HEK293T (cell line): Measurements from ENCODE around the gene TRAPPC10.
"Not testable (repeated sequence)": the region's sequence is repeated elsewhere in the genome, so short reads cannot be mapped to it uniquely, and the experiment has no call there.

Experiments used
- ARNT ChIP-seq: fragments of 450-650 bp; IDR thresholded peaks from 2 replicates; pipeline ENCODE4 v1.6.1; 2017; ENCODE audit warnings: mild to moderate bottlenecking
- BHLHE40 ChIP-seq: fragments of 450-650 bp; IDR thresholded peaks from 2 replicates; pipeline ENCODE4 v1.6.1; 2016; ENCODE audit warnings: mild to moderate bottlenecking, moderate library complexity, borderline replicate concordance
- CTBP1 ChIP-seq: fragments of 450-650 bp; IDR thresholded peaks from 2 replicates; pipeline ENCODE4 v1.6.1; 2016; ENCODE audit warnings: borderline replicate concordance
- ELF4 ChIP-seq: fragments of 450-650 bp; IDR thresholded peaks from 2 replicates; pipeline ENCODE4 v1.6.1; 2017; ENCODE audit warnings: antibody characterized with exemption
- FOXM1 ChIP-seq: fragments of 450-650 bp; IDR thresholded peaks from 2 replicates; pipeline ENCODE4 v1.6.1; 2017; ENCODE audit warnings: mild to moderate bottlenecking, borderline replicate concordance
- L3MBTL2 ChIP-seq: fragments of 450-650 bp; conservative IDR thresholded peaks from 2 replicates; pipeline ENCODE4 v1.6.1; 2016; ENCODE audit warnings: mild to moderate bottlenecking
- LEF1 ChIP-seq: fragments of 450-650 bp; IDR thresholded peaks from 2 replicates; pipeline ENCODE4 v1.6.1; 2017; ENCODE audit warnings: mild to moderate bottlenecking, borderline replicate concordance
- NFRKB ChIP-seq: fragments of 450-650 bp; IDR thresholded peaks from 2 replicates; pipeline ENCODE4 v1.6.1; 2016; ENCODE audit warnings: mild to moderate bottlenecking, moderate library complexity
- SP1 ChIP-seq: fragments of 450-650 bp; IDR thresholded peaks from 2 replicates; pipeline ENCODE4 v1.6.1; 2017
- SUZ12 ChIP-seq: fragments of 450-650 bp; IDR thresholded peaks from 2 replicates; pipeline ENCODE4 v1.6.1; 2016; ENCODE audit warnings: mild to moderate bottlenecking
- ZNF384 ChIP-seq: fragments of 450-650 bp; IDR thresholded peaks from 2 replicates; pipeline ENCODE4 v1.6.1; 2016
- TF ChIP-seq, protein P1 (sequence below): fragments of 450-650 bp; IDR thresholded peaks from 2 replicates; pipeline ENCODE4 v1.6.1; 2016

DNA sequence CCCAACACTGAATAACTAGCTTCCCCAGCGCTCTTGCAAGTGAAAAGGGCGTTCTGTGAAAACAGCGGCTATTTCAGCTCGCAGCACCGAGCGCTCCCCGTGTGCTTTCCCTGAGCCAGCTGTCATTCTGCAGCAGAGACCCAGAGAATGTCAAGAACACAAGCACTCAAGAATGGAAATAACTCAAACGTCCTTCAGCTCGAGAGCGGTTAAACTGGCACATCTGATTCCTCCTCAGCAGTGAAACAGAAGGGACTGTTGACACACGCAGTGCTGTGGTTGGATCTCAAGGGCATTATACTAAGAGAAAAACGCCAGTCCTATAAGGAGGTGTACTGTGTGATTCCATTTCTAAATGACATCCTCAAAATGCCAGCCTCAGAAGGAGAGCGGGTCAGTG lies 86.9 kb downstream of the TRAPPC10 start:
- TF ChIP-seq BHLHE40, CTBP1, ELF4, NFRKB, SP1, ZNF384, FOXM1, SUZ12, LEF1, ARNT, L3MBTL2: not testable (repeated sequence)
- TF ChIP-seq, protein P1, sequence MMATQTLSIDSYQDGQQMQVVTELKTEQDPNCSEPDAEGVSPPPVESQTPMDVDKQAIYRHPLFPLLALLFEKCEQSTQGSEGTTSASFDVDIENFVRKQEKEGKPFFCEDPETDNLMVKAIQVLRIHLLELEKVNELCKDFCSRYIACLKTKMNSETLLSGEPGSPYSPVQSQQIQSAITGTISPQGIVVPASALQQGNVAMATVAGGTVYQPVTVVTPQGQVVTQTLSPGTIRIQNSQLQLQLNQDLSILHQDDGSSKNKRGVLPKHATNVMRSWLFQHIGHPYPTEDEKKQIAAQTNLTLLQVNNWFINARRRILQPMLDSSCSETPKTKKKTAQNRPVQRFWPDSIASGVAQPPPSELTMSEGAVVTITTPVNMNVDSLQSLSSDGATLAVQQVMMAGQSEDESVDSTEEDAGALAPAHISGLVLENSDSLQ: not testable (repeated sequence)
